NCI-H2171 treated with DMSO at 0.1 percent for 48 hours (cell line): ENCODE measurements around the gene HSPD1.
A peak's percentile ranks its signal among the peaks of the same experiment; 100 is the strongest.
"Not testable (repeated sequence)": the region's sequence is repeated elsewhere in the genome, so short reads cannot be mapped to it uniquely, and the experiment has no call there.

Source experiments
- DNase-seq: peaks from one replicate; lab custom pipeline; 2025; lab: John Stamatoyannopoulos, UW

HSPD1 gene

DNA sequence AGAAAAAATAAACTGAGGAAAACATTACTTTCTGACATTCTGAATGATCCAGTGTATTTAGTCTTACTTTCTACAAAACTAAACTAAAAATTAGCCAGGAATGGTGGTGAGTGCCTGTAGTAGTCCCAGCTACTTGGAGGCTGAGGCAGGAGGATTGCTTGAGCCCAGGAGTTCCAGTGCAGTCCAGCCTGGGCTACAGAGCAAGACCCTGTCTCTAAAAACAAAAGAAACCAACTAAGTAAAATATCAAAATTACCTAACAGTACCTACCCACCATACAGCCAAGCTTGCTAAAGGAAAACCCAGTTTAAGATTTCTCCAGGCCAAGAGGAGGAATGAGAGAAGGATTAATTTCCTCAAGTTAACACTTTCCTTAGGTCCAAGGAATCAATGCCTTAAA is 2.9 kb downstream of the HSPD1 start:
- no peak for DNase-seq

- no peak for DNase-seq
These were observed 4.1 kb downstream of the HSPD1 start for GRCh38 chr2:197495433-197496134.

- DNase-seq, result no peak
These were observed 12.3 kb downstream of the HSPD1 start for GRCh38 chr2:197487385-197487784.

DNA sequence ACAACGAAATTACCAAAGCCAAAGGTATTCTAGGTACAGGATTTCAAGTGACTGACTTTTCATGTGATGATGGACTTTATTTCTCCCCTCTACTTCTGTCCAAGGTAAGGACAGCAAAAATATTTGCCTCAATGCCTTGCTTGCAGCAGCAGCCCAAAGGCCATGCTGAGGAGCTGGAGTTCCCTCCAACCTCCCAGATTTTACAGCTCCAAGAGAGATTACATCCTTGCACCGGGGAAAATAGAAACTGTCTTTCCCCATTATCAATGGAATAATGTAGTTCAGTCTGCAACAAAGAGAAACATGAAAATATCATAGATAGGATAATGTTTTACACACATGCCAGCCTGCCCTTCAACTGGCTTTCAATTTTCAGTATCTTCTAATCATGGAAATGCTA is 13.5 kb downstream of the HSPD1 start:
- no peak for DNase-seq

GRCh38 chr2:197484248-197484647 is 15.4 kb downstream of the HSPD1 start:
- not testable (repeated sequence) for DNase-seq

DNA sequence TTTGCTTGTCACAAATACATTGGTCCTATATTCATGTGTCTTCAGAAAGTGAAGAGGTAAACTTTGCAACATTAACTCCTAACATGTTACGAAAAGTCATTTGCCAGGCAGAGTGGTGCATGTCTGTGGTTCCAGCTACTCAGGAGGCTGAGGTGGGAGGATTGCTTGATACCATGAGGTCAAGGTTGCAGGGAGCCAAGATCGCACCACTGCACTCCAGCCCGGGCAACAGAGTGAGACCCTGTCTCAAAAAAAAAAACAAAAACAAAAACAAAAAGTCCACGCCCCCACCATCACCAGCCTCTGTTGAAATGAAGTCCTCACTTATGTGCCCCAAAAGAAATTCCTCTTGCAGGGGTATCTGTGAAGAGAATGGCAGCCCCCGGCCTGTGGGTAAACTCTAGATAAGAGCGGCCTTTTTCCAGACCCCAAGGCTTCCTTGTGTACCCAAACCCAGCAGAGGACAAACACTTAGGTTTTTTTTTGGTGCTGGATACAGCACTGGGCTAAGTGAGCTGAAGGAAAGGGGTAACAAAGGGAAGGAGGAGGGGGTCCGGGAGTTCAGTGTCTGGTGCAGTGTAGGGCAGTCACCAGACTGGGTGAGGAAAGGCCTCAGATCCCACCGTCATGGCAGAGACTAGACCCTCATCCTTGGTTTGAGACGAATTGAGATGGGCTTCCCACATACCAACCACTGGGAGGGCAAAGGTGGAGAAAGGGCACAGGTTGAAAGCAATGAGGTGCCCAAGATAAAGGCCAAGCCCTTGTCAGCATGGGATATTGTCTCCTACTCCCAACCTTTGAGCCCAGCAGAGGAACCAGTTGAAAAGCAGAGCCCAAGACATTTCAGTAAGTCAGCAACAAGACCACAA is 19.2 kb downstream of the HSPD1 start:
- DNase-seq, result no peak

- no peak for DNase-seq
These were observed 21.8 kb downstream of the HSPD1 start for GRCh38 chr2:197477797-197478196.

DNA sequence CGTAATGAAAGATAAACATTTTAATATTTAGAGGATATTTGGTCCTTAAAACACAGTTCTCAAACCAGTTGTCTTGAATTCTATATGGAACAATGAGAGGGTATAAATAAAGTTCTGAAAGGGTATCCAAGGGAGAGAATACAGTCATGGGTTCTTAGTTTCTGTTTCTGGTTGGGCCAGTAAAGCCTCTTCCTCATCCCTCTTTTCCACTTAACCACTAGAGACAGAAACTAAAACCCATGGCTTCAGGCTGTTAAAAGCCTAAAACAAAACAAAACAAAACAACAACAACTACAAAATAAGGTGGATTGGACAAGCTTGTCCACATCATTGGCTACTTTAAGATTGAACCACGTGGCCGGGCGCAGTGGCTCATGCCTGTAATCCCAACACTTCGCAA is 27.5 kb downstream of the HSPD1 start:
- DNase-seq, result no peak

- DNase-seq, result no peak
These were observed 35.5 kb downstream of the HSPD1 start for GRCh38 chr2:197464175-197464574.

DNA sequence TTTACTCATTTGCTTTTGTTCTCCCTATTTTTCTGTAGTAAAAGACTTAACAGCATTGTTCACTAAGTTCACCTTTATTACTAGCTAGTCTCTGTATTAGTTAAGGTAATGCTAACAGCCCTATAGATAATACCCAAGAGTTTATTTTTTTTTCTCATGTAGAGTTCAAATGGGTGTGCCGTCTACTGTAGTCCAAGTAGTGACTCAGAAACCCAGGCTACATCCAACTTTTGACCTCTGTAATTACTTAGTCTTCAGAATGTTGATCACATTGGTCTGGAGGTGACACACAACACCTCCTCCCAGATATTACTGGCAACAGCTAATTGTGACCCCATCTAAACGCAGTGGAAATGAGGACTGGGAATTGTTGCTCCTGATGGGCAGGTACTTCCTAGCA is 38.6 kb downstream of the HSPD1 start:
- no peak for DNase-seq

- DNase-seq, result no peak
These were observed 39.0 kb downstream of the HSPD1 start for GRCh38 chr2:197460649-197461048.

DNA sequence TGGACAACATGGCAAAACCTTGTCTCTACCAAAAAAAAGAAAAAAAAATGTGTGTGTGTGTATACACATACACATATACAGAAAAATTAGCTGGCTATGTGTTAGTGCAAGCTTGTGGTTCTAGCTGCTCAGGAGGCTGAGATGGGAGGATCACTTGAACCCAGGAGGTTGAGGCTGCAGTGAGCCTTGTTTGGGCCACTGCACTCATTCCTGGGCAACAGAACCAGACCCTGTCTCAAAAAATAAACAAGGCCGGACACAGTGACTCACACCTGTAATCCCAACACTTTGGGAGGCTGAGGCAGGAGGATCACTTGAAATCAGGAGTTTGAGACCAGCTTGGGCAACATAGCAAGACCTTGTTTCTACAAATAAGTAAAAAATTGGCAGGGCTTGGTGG is 44.2 kb downstream of the HSPD1 start:
- no peak for DNase-seq

- DNase-seq, result no peak
These were observed 44.7 kb downstream of the HSPD1 start for GRCh38 chr2:197454923-197455322.

DNA sequence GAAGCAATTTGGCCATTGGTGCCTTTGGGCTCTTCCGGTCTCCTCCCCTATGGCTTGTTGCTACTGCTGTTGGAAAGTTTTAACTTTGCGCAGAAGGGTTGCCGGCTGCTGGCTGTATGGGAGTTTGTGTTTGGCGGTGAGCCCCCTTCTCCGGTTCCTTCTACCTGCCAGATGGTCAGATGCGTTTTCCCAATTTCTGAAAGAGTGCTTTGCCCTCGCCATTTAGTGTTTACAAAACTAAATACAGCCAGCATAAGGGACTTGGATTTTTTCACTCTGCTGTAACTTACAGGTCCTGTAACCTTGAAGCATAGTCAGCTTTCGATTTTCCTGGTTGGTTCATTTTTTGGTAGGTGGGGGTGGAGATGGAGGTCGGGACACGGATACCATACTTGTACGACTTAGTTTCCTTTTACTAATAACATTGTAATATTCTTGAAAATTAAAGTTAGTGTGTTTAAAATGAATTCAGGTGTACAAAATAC is 45.7 kb downstream of the HSPD1 start:
- peak; percentile 90 for DNase-seq

- peak; percentile 99 for DNase-seq
These were observed 46.3 kb downstream of the HSPD1 start, which contains the start of gene COQ10B for GRCh38 chr2:197453123-197453913. Gene COQ10B (plus strand): TSS chr2:197453552. CDS start chr2:197453561, 9 bp downstream.

DNA sequence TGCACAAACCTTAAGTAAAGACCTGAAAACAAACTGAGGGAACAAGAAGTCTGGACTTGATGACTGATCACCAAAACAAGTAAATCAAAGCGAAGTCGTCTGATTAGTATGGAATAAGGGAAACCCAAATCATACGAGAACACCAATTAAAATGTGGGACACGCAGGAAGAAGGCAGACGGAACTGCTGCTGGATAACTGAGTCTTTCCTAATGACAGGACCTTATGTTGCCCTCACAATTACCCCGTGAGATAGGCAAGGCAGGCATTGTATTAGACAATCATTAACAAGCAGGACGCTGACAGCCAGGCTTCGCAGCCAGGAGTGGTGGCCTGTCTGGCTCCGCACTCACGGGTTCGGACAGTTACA is 46.9 kb downstream of the HSPD1 start:
- no peak for DNase-seq

DNA sequence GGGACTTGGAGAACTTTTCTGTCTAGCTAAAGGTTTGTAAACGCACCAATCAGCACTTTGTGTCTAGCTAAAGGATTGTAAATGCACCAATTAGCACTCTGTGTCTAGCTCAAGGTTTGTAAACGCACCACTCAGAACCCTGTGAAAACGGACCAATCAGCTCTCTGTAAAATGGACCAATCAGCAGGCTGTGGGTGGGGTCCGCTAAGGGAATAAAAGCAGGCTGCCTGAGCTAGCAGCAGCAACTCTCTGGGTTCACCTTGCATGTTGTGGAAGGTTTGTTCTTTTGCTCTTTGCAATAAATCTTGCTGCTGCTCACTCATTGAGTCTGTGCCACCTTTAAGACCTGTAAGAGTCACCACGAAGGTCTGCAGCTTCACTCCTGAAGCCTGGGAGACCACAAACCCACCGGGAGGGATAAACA is 48.7 kb downstream of the HSPD1 start:
- not testable (repeated sequence) for DNase-seq

GRCh38 chr2:197450465-197450864 is 49.2 kb downstream of the HSPD1 start:
- no peak for DNase-seq

- DNase-seq, result no peak
These were observed 52.8 kb downstream of the HSPD1 start for GRCh38 chr2:197446844-197447243.

DNA sequence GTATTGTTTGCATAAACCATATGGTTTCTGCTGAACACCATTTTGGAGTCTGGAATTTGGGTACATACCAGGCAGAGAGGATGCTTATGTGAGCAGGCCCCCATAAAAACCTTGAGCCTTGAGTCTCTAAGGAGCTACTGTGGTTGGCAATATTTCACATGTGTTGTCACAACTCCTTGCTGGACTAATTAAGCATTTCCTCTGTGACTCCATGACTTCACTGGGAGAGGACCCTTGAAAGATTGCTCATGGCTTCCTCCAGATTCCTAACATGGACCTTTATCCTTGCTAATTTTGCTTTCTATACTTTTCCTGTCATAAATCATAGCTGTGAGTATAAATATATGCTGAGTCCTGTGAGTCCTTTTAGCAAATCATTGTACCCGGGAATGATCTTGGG is 53.9 kb downstream of the HSPD1 start:
- DNase-seq, result no peak

DNA sequence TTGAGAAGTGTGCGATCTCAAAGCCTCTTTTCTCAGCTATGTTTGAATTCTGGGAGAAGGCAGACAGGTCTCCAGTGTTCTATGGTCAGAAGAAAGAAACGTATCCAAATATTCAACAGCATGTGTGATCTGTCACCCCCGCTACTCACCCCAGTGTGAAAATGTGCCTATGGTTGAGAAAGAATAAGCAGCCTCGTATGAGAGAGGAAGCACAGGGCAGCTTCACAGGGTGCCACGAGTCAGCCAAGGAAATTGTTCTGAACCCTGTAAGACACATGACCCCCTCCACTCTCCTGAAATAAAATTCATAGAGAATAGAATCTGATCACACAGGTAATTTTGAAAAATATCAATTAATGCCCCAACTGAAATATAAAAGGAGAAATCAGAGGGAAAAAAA is 56.8 kb downstream of the HSPD1 start:
- DNase-seq, result no peak

- no peak for DNase-seq
These were observed 62.3 kb downstream of the HSPD1 start for GRCh38 chr2:197437380-197437779.
